Prostate gland (tissue), 2 donors: ENCODE results near the gene CLTB. TPM values are rescaled to one million over a fixed set of nuclear protein-coding genes. Genes with fewer than 3 reads are reported as not detected.
"Not testable (repeated sequence)": the region's sequence is repeated elsewhere in the genome, so short reads cannot be mapped to it uniquely, and the experiment has no call there.

Experiments
- DNase-seq: peaks from one replicate; pipeline ENCODE4 v3.0.0-alpha.2; 2019; ENCODE audit warnings: low spot score
- H3K27ac ChIP-seq, 2 donors: fragments of 200-600 bp; sonication (generic); 2 replicates each; pipeline ENCODE4 v1.5.1; 2017 to 2019
- H3K27me3 ChIP-seq: fragments of 200-600 bp; sonication (generic); replicated peaks from 2 replicates; pipeline ENCODE4 v1.5.1; 2019; ENCODE audit not compliant: insufficient read depth
- H3K36me3 ChIP-seq, 2 donors: fragments of 200-600 bp; sonication (generic); 1 replicate in 1 of 2; 2 replicates in 1 of 2; pipeline versions ENCODE4 v1.5.1 to v1.8.1; 2017 to 2019
- H3K4me1 ChIP-seq: fragments of 200-600 bp; sonication (generic); replicated peaks from 2 replicates; pipeline ENCODE4 v1.5.1; 2019
- H3K4me3 ChIP-seq, 2 donors: fragments of 200-600 bp; sonication (generic); 2 replicates each; pipeline ENCODE4 v1.5.1; 2017 to 2019
- H3K9me3 ChIP-seq: fragments of 200-600 bp; sonication (generic); 2 replicates; pipeline ENCODE4 v1.5.1; 2017
- POLR2A ChIP-seq: fragments of 450-650 bp; IDR thresholded peaks from one replicate; pipeline ENCODE4 v1.6.1; 2016; ENCODE audit warnings: antibody characterized with exemption, mild to moderate bottlenecking
- POLR2AphosphoS5 ChIP-seq: sonication (generic); formaldehyde crosslinking; IDR thresholded peaks from one replicate; pipeline ENCODE4 v1.6.1; 2017; ENCODE audit warnings: antibody characterized with exemption
- WGBS: methylation state at CpG from one replicate; pipeline ENCODE4 v1.1.5; 2018; 5-methylcytosine and 5-hydroxymethylcytosine counted together
- intact Hi-C: fragments of 100-400 bp; cut with DNase I; formaldehyde crosslinking; loops from one replicate; pipeline ENCODE4 v1.14.2; 2022
- total RNA-seq, 2 donors: library from RNA; depleted of rRNA; stranded (reverse); fragments of >200 nt; gene quantifications; one replicate each; pipeline ENCODE4 v1.1.0, GENCODE V29; 2016
- TF ChIP-seq, protein P1 (sequence below), 4 experiments: fragments of 200-600 bp in 2 of 4; fragments of 450-650 bp in 2 of 4; sonication (generic) in 2 of 4; IDR thresholded peaks; 1 replicate in 3 of 4; 2 replicates in 1 of 4; pipeline ENCODE4 v1.5.1; 2016 to 2019; ENCODE audit warnings: antibody characterized with exemption in 4 of 4, mild to moderate bottlenecking in 2 of 4, moderate library complexity in 2 of 4

Gene CLTB
- total RNA-seq, 2 donors from 2014 or later: 105 to 125 TPM

DNA sequence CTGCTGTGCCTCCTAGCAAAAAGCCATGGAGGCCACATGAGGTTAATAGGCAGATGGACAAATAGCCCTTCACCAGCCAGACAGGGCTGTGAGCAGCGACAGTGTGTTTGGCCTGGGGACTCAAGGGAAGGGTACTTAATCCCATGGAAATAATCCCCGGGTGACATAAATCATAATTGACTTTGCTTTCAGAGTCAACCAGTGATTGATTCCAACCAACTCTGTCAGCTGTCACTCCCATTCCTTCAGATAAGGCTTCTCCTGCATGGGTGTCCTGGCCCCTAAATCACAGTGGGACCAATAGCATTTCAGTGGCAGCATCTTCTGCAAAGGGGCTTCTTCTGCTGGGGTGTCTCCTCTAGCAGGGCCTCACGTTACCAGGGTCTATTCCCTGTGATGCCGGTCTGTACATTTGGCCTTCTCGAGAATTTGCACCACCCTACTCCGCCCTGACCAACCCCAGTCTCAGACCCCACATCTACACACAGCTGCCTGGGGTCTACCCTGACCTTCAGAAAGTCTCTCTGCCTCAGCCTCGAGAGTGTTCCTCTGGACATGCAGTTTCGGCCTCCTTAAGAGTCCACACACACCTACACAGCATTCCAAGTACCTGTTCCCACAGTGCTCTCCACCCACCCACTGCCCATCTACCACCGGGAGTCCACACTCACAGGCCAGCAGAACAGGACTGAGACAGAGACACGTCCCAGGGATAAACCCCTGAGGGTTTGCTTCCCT lies 3.7 kb downstream of the CLTB start:
- intact Hi-C loops: loop anchor here (10.0 kb wide), 2 partner anchors 162 to 232 kb away; partner anchors contain the start of gene TSPAN17
- Histone ChIP-seq H3K27me3 (no peaks in the 10 kb centered on the region), H3K4me1 (no peaks in the 10 kb centered on the region), H3K9me3 (no peaks in the 10 kb centered on the region), H3K4me3 (no peak overlapping the region), H3K36me3 (no peaks in the 10 kb centered on the region), H3K27ac (no peak overlapping the region)
- WGBS: 65% methylated on average over 10 of the region's 10 CpGs
- TF ChIP-seq POLR2AphosphoS5 (no peak), POLR2A (no peak)
- TF ChIP-seq, protein P1, sequence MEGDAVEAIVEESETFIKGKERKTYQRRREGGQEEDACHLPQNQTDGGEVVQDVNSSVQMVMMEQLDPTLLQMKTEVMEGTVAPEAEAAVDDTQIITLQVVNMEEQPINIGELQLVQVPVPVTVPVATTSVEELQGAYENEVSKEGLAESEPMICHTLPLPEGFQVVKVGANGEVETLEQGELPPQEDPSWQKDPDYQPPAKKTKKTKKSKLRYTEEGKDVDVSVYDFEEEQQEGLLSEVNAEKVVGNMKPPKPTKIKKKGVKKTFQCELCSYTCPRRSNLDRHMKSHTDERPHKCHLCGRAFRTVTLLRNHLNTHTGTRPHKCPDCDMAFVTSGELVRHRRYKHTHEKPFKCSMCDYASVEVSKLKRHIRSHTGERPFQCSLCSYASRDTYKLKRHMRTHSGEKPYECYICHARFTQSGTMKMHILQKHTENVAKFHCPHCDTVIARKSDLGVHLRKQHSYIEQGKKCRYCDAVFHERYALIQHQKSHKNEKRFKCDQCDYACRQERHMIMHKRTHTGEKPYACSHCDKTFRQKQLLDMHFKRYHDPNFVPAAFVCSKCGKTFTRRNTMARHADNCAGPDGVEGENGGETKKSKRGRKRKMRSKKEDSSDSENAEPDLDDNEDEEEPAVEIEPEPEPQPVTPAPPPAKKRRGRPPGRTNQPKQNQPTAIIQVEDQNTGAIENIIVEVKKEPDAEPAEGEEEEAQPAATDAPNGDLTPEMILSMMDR (IDR thresholded peaks at IDR 0.05): no peak
- no peak for DNase-seq

DNA sequence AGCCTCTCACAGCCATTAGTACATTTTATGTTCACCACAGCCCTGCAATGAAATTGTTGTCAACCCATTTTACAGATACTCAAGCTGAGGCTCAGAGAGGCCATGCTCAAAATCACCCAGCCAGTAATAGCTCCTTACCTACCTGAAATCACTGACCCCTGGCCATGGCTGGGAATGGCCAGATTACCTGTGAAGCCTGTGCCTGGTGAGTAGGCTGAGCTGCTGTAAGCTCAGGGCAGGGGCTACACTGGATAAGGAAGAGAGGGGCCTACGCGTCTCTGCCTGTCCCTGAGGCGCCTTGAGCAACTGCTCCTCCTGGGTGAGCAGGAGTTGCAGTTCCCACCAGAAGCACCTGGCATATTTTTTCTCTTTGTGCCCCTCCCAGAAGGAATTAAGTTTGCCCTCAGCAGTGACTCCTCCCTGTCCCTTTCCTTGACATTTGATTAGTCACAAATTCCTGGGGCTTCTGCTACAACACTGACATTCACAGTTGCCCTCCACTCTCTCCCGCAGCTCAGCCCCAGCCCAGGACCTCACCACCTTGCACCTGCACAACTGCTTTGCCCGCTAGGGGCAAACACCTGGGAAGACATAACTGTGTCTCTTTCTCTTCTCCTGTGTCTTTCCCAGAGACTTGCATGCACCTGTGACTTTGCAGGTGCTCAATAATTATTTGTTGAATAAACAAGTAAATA lies 5.7 kb downstream of the CLTB start:
- Histone ChIP-seq H3K4me3 (no peak overlapping the region), H3K36me3 (peaks cover 0 to 2% of the 10 kb centered on the region in 2 donors), H3K9me3 (no peaks in the 10 kb centered on the region), H3K27me3 (no peaks in the 10 kb centered on the region), H3K27ac (no peak overlapping the region), H3K4me1 (no peaks in the 10 kb centered on the region)
- 75% methylated on average over 5 of the region's 5 CpGs for WGBS
- TF ChIP-seq POLR2AphosphoS5 (no peak), POLR2A (no peak)
- TF ChIP-seq, protein P1 (IDR thresholded peaks at IDR 0.05): no peak
- DNase-seq: no peak
- intact Hi-C loops: loop anchor here (10.0 kb wide), 2 partner anchors 164 to 234 kb away; partner anchors contain the start of gene TSPAN17

DNA sequence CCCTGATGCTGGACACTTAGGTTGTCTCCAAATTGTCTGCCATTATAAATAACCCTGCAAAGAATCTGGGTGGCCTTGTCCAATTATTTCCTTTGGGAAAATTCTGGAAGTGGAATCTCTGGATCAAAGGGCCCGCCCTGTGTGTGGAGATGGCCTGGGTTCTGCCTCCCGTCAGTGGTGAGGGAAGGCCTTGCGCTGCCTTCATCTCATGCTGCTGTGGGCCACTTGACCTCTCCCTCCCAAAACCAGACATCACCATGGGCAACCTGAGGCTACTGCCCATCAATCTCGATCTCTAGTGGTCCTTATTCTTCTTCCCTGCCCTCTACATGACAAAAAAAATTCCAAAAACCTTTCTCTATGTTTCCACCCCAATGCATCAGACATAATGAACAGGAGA lies 6.6 kb downstream of the CLTB start:
- Histone ChIP-seq H3K36me3 (peaks cover 0 to 2% of the 10 kb centered on the region in 2 donors), H3K4me1 (no peaks in the 10 kb centered on the region), H3K27ac (no peak overlapping the region), H3K27me3 (no peaks in the 10 kb centered on the region), H3K4me3 (no peak overlapping the region), H3K9me3 (no peaks in the 10 kb centered on the region)
- intact Hi-C loops: loop anchor here (10.0 kb wide), 2 partner anchors 165 to 235 kb away; partner anchors contain the start of gene TSPAN17
- 89% methylated on average over 4 of the region's 4 CpGs for WGBS
- DNase-seq: no peak
- no peak for TF ChIP-seq POLR2A
- TF ChIP-seq, protein P1 (IDR thresholded peaks at IDR 0.05): no peak
- no peak for TF ChIP-seq POLR2AphosphoS5

DNA sequence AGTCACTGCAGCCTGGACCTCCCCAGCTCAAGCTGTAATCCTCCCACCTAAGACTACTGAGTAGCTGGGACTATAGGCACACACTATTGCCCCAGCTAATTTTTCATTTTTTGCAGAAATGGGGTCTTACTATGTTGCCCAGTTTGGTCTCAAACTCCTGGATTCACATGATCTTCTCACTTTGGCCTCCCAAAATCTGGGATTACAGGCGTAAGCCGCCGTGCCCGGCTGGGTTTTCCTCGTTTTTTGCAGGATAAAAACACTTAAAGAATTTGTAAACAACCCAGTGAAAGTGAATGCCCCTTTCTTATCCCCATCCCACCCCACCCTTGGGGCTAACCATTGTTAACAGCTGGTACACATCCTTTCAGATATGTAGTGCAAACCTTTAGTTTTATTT lies 7.7 kb downstream of the CLTB start:
- H3K4me3 ChIP-seq: no peak overlapping the region
- H3K4me1 ChIP-seq: no peaks in the 10 kb centered on the region
- intact Hi-C loops: no loop called here
- H3K9me3 ChIP-seq: no peaks in the 10 kb centered on the region
- no peak overlapping the region for H3K27ac ChIP-seq
- no peak for TF ChIP-seq POLR2AphosphoS5
- no peak for TF ChIP-seq POLR2A
- TF ChIP-seq, protein P1 (IDR thresholded peaks at IDR 0.05): no peak
- no peaks in the 10 kb centered on the region for H3K27me3 ChIP-seq
- no peak for DNase-seq
- 85% methylated on average over 5 of the region's 5 CpGs for WGBS
- peaks cover 0 to 2% of the 10 kb centered on the region in 2 donors for H3K36me3 ChIP-seq

DNA sequence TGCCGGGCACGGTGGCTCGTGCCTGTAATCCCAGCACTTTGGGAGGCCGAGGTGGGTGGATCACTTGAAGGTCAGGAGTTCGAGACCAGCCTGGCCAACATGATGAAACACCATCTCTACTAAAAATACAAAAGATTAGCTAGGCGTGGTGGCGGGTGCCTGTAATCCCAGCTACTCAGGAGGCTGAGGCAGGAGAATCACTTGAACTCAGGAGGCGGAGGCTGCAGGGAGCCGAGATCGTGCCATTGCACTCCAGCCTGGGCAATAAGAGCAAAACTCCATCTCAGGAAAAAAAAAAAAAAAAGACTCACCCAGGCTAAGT lies 8.1 kb downstream of the CLTB start:
- H3K4me1 ChIP-seq, H3K36me3 ChIP-seq, DNase-seq, H3K27me3 ChIP-seq, intact Hi-C loops, H3K9me3 ChIP-seq, H3K4me3 ChIP-seq, H3K27ac ChIP-seq: not testable (repeated sequence)
- WGBS: 94% methylated on average over 10 of the region's 10 CpGs
